GM19452 (cell line): ENCODE results near the gene FTH1.
"Not testable (repeated sequence)": the region's sequence is repeated elsewhere in the genome, so short reads cannot be mapped to it uniquely, and the experiment has no call there.

Source experiments
- ATAC-seq: cut with Tn5 transposase; IDR thresholded peaks from one replicate; pipeline ENCODE4 v1.9.1; 2021; ENCODE audit not compliant: unreplicated experiment

The FTH1 gene

DNA sequence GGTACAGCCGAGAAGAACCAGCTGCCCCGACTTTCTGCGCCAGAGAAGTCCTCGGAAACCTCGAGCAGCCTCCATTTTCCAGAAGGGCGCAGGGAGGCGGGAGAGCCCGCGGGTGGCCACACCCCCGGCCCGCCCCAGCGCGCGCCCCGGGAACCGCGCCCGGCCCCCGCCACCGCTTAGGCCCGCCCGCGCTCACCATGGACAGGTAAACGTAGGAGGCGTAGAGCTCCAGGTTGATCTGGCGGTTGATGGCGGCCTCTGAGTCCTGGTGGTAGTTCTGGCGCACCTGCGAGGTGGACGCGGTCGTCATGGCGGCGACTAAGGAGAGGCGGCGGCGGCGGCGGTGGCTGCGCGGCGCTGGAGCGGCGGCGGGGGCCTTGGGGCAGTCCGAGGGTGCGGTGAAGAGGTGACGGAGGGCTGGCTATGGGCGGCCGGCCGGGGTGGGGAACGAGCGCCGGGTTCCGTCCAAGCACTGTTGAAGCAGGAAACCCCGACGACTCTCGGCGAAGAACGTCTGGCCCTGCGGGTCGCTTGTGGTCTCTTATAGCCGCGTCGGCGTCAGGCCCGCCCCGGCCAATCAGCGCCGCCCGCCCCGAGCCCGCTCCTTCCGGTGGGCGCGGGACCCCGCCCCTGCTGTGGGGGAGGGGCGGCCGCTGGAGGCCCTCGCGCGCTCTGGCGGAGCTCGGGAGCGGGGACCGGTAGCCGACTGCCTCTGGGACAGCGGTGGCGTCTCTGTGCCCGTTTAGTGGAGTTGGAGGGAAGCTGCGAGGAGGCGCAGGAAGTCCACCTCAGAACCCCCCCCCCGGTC is at the start of gene FTH1:
Gene FTH1, minus strand, starts transcription at position 519 of the 808 bp plus-strand sequence. Its CDS starts 209 bp downstream, at position 310.
- ATAC-seq = peak; percentile 52

GRCh38 chr11:62015615-62016014 is 48.2 kb upstream of the FTH1 start:
- no peak for ATAC-seq

DNA sequence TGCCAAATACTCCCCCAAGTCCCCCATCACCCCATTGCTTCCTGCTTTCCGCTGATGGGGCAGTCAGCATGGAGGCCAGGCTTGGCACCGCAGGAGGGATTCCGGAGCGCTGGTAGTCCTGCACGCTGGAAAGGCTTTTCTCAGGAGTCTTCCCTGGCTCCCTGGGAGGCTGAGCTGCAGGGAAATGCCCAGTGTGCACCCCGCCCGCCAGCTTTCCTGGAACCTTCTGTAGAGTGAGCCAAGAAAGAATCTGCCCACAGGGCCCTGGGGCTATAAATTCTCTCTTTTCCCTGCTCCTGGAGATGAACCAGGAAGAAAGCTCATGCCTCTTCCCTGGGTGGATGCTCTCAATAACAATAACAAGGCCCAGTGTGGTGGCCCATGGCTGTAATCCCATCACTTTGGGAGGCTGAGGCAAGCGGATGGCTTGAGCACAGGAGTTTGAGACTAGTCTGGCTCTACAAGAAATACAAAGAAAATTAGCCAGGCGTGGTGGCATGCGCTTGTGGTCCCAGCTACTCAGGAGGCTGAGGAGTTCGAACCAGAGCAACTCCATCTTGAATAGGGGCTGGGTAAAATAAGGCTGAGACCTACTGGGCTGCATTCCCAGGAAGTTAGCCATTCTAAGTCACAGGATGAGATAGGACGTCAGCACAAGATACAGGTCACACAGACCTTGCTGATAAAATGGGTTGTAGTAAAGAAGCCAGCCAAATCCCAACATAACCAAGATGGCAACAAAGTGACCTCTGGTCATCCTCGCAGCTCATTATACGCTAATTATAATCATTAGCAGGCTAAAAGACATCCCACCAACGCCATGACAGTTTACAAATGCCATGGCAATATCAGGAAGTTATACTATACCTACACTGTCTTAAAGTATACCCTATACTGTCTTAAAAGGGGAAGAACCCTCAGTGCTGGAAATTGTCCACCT is 46.4 kb upstream of the FTH1 start:
- ATAC-seq = no peak

GRCh38 chr11:62012832-62013461 is 45.5 kb upstream of the FTH1 start:
- ATAC-seq = no peak

DNA sequence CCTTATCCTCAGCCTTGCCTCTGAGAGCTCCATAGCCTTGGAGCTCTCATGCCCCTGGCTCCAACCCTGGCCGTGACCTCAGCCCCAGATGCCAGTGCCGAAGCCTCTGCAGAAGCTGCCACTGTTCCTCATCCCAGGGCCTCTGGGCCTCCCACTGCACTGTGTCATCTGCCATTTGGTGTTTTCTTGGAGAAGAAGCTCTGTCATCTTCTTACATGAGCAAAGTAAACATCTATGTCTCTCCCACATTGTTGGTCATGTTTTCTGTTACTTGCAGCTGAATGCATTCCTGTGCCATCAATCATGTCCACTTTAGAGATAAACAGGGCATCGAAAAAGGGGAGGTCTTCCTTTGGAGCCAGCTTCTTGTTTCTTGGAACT is 45.0 kb upstream of the FTH1 start:
- no peak for ATAC-seq

DNA sequence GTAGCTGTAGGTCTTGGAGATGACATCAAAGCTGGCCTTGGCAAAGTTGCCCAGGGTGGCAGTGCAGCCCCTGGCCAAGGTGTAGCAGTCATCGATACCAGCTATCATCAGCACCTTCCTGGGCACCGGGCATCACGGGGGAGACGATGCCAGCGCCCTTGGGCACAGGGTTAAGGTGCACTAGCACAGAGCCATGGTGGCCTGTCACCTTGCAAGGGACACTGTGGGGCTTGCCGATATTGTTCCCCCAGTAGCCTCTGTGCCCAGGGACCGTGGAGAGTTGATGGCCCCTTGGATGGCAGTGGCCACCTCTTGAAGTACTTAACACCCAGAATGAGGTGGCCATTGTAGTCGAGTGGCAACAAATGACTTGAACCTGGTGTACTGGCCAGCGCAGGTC is 44.4 kb upstream of the FTH1 start:
- no peak for ATAC-seq

GRCh38 chr11:62010935-62011528 is 43.6 kb upstream of the FTH1 start:
- no peak for ATAC-seq

GRCh38 chr11:62008193-62008592 is 40.8 kb upstream of the FTH1 start:
- no peak for ATAC-seq

DNA sequence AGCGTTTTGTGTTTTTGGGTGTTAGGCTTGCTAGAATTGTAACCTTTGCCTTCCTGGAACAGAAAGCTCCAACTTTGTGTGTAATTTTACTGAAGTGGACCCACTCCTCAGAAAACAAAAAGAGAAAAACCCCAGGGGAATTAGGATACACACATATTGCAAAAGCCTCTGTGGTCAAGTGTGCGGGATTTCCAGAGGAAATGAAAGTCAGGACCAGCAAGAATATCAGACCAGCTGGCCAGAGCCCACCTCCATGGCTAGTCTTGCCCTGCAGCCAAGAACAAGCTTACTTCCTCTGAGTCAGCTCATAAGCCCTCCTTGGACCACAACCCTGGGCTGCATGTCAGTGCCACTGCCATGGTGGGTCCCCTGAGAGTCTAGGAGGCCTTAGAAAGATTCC is 37.0 kb upstream of the FTH1 start:
- ATAC-seq = no peak

DNA sequence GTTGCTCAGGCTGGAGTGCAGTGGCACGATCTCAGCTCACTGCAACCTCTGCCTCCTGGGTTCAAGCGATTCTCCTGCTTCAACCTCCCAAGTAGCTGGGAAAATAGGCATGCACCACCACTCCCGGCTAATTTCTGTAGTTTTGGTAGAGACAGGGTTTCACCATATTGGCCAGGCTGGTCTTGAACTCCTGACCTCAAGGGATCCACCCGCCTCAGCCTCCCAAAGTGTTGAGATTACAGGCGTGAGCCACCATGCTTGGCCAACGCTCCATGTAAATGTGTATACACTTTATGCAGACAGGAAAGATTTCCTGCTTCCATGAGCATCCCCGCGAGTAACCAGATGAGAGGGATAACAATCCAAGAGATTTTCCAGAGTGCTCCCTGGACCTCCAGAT is 34.8 kb upstream of the FTH1 start:
- ATAC-seq = not testable (repeated sequence)

DNA sequence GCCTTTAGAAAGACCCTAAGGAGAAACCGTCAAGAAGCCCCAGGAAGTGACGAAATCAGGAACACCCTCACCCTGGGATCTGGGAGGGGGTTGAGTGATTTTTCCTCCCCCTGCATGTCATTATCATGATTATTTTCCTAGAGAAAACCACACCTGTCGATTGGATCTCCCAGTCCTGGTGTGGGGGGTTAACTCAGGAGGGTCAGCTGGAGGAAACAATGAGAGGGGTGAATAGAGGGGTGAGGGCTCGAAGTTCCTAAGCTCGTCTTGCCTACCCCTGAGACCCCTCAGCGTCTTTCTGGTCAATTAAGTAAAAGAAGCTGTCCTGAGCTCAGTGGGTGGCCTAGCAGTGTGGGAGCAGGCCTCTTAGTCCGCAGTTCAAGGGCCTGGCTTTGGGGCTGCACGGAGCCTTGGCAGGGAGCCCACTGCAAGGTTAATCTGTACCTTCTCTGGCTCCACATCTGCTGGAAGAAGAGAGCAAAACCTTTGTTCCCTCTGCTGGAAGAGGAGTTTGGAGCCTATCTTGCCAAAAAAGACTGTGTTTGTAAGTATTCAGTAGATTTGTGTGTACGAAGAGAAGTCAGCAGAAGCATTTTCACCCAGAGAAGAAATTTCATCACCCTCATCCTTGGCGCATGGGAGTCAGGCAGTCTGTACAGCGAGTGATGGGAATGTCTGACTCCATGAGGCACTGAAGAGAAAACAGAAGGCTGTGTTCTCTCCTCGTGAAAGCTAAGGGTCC is 34.2 kb upstream of the FTH1 start:
- no peak for ATAC-seq

DNA sequence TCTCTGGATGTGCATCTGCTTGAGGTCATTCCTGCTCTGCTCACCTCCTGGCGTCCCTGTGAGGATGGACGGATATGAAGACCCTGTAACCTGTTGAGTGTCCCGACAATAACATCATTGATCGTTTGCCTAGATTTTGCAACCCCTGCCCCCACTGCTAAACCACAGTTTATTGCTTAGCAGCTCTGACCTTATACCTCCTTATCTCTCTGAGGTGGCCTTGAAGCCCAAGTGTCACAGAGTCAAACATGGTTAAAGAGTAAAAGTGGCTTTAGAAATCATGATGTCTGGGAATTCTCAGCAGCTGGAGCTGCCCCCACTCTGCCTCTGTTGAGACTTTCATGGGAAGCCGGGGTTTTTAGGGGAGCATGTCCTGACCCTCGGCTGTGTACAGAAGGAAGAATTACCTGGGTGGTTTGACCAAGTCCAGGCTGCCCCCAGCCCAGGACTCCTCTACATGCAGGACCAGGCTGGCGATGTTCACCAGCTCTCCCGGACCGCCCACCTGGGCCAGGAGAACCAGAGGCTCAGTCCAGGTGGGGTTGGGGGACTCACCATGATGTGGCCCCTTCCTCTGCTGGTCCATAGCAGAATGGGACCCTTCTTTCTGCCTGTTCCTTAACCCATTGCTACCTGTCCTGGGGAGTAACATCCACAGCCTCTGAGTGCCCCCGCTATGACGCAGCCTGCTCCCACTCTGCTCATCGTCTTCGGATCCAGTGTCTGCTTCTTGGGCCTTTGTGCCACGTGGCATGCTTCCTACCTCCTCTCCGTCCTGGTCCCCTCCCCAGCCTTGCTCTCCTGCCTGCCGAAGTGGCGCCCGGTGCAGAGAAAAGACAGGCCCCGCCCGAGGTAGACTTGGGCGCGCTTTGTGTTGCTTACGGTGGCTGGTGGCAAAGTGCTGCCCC is 33.4 kb upstream of the FTH1 start:
- no peak for ATAC-seq

DNA sequence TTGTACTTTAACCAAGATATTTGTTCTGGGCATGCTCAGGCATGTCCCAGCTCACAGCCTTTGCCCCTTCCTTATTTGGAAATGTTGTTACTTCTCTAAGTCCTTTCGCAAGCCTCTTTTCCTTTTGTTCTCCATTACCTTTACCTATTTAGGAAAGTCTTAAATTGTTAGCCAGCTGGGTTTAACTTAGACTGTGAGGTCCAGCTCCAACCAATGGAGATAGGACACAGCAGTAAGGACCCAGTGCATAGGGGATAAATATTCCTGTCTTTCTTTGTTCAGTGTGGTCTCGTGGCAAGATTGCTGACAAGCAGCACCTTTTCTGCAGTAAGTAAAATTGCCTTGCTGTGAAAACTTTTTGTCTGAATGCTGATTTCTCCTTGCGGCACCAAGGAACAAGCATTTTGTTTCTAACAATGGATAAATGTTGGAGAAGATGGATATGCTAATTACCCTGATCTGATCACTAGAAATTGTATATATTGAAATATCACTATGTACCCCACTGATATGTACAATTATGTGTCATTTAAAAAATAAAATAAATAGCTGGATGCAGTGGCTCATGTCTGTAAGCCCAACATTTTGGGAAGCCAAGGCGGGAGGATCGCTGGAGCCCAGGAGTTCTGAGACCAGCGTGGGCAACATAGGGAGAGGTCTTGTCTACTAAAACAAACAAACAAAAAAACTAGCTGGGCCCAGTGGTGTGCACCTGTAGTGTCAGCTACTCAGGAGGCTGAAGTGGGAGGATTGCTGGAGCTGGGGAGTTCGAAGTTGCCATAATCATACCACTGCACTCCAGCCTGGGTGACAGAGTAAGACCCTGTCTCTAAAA is 31.9 kb upstream of the FTH1 start:
- ATAC-seq = no peak

DNA sequence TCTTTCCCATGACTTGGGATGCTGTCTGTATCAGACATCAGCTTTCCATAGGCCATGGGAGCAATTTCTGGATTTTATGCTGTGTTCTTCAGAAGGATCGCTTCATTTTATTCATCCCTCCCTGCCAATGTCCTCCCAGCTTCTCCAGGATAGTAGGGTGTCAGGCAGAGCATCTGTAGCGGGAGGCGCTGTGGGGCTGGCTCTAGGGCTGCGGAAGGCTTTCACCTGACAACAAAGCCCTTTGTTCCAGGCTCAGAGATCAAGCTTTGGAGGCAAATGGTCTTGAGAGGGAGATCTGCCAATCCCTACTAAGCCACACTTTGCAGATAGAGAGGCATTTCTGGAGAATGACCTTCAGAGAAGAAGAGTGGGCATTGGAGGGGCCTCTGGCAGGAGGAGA is 29.5 kb upstream of the FTH1 start:
- ATAC-seq = no peak

GRCh38 chr11:61994981-61995380 is 27.5 kb upstream of the FTH1 start:
- ATAC-seq = no peak

DNA sequence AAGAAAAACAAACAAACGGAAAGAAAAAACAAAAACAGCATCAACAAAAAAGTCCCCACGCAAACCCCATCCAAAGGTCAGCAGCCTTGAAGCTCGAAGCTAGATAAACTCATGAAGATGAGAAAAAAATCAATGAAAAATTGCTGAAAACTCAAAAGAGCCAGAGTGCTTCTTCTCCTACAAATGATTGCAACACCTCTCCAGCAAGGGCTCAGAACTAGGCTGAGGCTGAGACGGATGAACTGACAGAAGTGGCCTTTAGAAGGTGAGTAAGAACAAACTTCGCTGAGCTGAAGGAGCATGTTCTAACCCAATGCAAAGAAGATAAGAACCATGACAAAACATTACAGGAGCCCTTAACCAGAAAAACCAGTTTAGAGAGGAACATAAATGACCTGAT is 18.4 kb upstream of the FTH1 start:
- ATAC-seq = no peak

DNA sequence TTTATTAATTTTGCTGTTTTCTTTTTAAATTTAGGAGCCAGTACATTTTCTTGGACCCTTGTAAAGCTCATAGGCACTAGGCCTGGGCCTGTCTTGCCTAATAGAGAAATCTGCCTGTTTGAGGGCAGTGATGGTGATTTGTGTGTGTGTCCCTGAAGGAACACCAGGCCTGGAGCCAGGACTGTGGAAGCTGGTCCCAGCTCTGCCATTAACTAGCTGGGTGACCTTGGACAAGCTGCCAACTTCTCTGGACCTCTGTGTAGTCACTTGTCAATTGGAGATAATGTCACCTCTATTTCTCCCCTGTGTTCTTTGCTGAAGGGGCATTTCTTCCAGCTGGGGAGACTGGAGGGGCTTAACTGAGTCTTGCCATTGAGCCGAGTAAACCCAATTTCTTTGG is 16.0 kb upstream of the FTH1 start:
- ATAC-seq = no peak

DNA sequence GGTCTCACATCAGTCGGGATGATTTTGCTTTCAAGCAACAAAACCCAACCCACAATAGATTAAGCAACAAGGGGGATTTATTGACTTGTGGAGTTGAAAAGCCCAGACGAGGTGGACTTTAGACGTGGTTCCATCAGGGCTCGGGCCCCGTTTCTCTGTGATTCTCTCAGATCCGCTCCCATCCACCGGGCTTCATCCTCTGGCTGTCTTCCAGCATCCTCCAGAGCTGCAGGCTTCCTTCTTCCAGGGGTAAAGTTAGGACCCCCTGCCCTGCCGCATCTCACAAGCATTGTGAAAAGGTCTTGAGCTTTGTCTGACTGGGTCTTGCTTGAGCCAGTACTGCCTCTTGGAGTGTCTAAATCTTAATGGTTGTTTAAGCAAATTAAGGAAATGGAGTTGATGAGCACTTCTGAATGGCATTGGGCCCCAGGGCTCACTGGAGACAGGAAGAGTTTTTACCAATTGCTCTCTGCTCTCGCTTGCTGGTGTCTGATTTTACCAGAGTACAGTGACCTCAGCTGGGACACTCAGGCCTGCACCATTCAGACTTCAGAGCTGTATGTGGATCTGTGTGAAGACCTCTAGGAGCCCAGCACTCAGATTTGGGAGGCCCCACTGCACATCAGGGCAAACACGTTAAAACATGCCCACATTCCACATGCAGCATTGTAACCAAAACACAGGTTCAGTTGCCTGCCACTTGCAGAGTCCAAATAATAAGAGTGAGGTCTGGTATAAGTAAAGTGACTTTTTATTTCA is 13.5 kb upstream of the FTH1 start:
- ATAC-seq = no peak
